Hepatocyte (in vitro differentiated cells): ENCODE data around the gene FAM47A.

Experiments
- EZH2 ChIP-seq: fragments of 200-600 bp; sonication (generic); IDR thresholded peaks from 2 replicates; pipeline ENCODE4 v1.6.1; 2016; ENCODE audit warnings: antibody characterized with exemption, mild to moderate bottlenecking, borderline replicate concordance
- EZH2phosphoT487 ChIP-seq: fragments of 200-600 bp; sonication (generic); IDR thresholded peaks from one replicate; pipeline ENCODE4 v1.6.1; 2018; ENCODE audit warnings: antibody characterized with exemption, mild to moderate bottlenecking, low read depth, moderate library complexity; ENCODE audit not compliant: unreplicated experiment, severe bottlenecking
- TF ChIP-seq, protein P1 (sequence below): fragments of 200-600 bp; sonication (generic); IDR thresholded peaks from 2 replicates; pipeline ENCODE4 v1.5.1; 2016; ENCODE audit warnings: antibody characterized with exemption, mild to moderate bottlenecking; ENCODE audit not compliant: poor library complexity

DNA sequence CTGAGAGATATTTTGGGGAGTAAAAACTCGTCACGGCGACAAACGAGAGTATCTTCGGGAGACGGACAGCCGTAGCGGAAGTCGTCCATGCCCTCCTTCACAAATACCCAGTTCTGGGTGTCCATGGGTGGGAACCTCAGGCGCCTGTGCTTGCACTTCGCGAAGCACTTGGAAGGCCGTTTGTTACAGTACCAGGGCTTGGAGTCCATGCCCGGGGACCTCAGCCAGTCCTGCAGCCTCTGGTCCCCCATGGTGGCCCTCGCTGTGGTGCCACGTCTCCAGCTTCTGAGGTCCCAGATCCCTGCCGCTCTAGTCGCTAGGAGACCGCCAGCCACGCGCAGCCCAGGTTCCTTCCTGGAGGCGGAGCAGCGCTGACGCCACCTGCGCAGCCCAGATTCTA is at the start of gene FAM47A:
- TF ChIP-seq, protein P1, sequence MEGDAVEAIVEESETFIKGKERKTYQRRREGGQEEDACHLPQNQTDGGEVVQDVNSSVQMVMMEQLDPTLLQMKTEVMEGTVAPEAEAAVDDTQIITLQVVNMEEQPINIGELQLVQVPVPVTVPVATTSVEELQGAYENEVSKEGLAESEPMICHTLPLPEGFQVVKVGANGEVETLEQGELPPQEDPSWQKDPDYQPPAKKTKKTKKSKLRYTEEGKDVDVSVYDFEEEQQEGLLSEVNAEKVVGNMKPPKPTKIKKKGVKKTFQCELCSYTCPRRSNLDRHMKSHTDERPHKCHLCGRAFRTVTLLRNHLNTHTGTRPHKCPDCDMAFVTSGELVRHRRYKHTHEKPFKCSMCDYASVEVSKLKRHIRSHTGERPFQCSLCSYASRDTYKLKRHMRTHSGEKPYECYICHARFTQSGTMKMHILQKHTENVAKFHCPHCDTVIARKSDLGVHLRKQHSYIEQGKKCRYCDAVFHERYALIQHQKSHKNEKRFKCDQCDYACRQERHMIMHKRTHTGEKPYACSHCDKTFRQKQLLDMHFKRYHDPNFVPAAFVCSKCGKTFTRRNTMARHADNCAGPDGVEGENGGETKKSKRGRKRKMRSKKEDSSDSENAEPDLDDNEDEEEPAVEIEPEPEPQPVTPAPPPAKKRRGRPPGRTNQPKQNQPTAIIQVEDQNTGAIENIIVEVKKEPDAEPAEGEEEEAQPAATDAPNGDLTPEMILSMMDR: no peak
- TF ChIP-seq EZH2phosphoT487 (no peak), EZH2 (no peak)
